Measurements from ENCODE around the gene TNNT1. TPM values are rescaled to one million over a fixed set of nuclear protein-coding genes. Genes with fewer than 3 reads are reported as not detected.

Gene TNNT1
- total and polyA plus RNA-seq, 2 donors (not counting 3 experiments of a cell fraction or from before 2014, with no cell fraction given): 0.22 to 0.51 TPM

GRCh38 chr19:55137915-55138314, 11.1 kb downstream of the TNNT1 start:
- no peaks in the 10 kb centered on the region for H3K4me1 ChIP-seq (ENCODE audit: control insufficient read depth, extremely low read depth, insufficient read depth, low read length)
- ChIA-PET POLR2A (no interaction called here), CTCF (no interaction called here)
- no peak for DNase-seq (ENCODE audit: low read depth, low spot score)
- no peaks in the 10 kb centered on the region for H4K20me1 ChIP-seq (replicated peaks; ENCODE audit: control insufficient read depth, extremely low read depth, insufficient read depth, low read length)
- no peak overlapping the region for H3K27ac ChIP-seq (ENCODE audit: insufficient read depth, low read depth, low read length)
- H3K4me3 ChIP-seq (replicated peaks in 1 of 3; ENCODE audit: insufficient read depth in 1 of 3, low read depth in 1 of 3, low read length in 3 of 3): no peak overlapping the region
- H3K36me3 ChIP-seq (ENCODE audit: control insufficient read depth in 2 of 2, extremely low read depth in 1 of 2, insufficient read depth in 2 of 2, low read length in 2 of 2): no peaks in the 10 kb centered on the region
- dilution Hi-C loops (cut with MboI; ENCODE audit: extremely low pct_ligation_motif_present, low sequenced_read_pairs) (no loop called here), intact Hi-C loops (cut with micrococcal nuclease) (loop anchor here (10.0 kb wide), 1 partner anchor 463 kb away; no protein-coding TSS in a partner anchor)
- no peaks in the 10 kb centered on the region for H3K79me2 ChIP-seq (ENCODE audit: control insufficient read depth, insufficient read depth, low read length)
- no peak overlapping the region for H3K4me2 ChIP-seq (ENCODE audit: insufficient read depth, low read length)
- no peaks in the 10 kb centered on the region for H3K9me1 ChIP-seq (replicated peaks; ENCODE audit: control insufficient read depth, extremely low read depth, insufficient read depth, low read length)
- TF ChIP-seq POLR2A (IDR thresholded peaks at IDR 0.05; ENCODE audit: low read depth, low read length): no peak
- no peak for TF ChIP-seq MAX (IDR thresholded peaks at IDR 0.05; ENCODE audit: insufficient read depth, insufficient read length)
- no peak for TF ChIP-seq EZH2 (IDR thresholded peaks at IDR 0.05; ENCODE audit: borderline replicate concordance, low read depth, low read length, severe bottlenecking)
- TF ChIP-seq, protein P1, sequence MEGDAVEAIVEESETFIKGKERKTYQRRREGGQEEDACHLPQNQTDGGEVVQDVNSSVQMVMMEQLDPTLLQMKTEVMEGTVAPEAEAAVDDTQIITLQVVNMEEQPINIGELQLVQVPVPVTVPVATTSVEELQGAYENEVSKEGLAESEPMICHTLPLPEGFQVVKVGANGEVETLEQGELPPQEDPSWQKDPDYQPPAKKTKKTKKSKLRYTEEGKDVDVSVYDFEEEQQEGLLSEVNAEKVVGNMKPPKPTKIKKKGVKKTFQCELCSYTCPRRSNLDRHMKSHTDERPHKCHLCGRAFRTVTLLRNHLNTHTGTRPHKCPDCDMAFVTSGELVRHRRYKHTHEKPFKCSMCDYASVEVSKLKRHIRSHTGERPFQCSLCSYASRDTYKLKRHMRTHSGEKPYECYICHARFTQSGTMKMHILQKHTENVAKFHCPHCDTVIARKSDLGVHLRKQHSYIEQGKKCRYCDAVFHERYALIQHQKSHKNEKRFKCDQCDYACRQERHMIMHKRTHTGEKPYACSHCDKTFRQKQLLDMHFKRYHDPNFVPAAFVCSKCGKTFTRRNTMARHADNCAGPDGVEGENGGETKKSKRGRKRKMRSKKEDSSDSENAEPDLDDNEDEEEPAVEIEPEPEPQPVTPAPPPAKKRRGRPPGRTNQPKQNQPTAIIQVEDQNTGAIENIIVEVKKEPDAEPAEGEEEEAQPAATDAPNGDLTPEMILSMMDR (IDR thresholded peaks at IDR 0.05; ENCODE audit: extremely low read depth in 1 of 2, insufficient read depth in 1 of 2, low read depth in 1 of 2, low read length in 2 of 2): no peak
- no peak for TF ChIP-seq POLR2AphosphoS5 (IDR thresholded peaks at IDR 0.05; ENCODE audit: insufficient read depth, low read depth, low read length)
- TF ChIP-seq MYC (IDR thresholded peaks at IDR 0.05; ENCODE audit: low read depth, low read length): no peak
- no peak for TF ChIP-seq FOS (IDR thresholded peaks at IDR 0.05; ENCODE audit: borderline replicate concordance, insufficient read depth, low read length)
- TF ChIP-seq JUN (IDR thresholded peaks at IDR 0.05; ENCODE audit: borderline replicate concordance, insufficient read depth, insufficient read length, low read depth): no peak
- TF ChIP-seq GATA2 (IDR thresholded peaks at IDR 0.05; ENCODE audit: insufficient read depth, insufficient read length, low read depth, low read length): no peak
- no peak overlapping the region for H2AFZ ChIP-seq (ENCODE audit: low read depth, low read length)
- H3K9ac ChIP-seq (replicated peaks; ENCODE audit: extremely low read depth, insufficient read depth, low read length): no peak overlapping the region
- no peak for FAIRE-seq
- H3K27me3 ChIP-seq (ENCODE audit: control insufficient read depth in 2 of 2, insufficient read depth in 2 of 2, low read length in 2 of 2): no peaks in the 10 kb centered on the region
- BruUV-seq (replicated peaks): no TSS peak
- no peaks in the 10 kb centered on the region for H3K9me3 ChIP-seq (replicated peaks; ENCODE audit: control insufficient read depth, insufficient read depth, low read length)
